C4-2B (cell line): ENCODE measurements around the gene VIT.
"Not testable (repeated sequence)": the region's sequence is repeated elsewhere in the genome, so short reads cannot be mapped to it uniquely, and the experiment has no call there.

ENCODE experiments used
- H3K27ac ChIP-seq: fragments of 450-650 bp; 2 replicates; pipeline ENCODE4 v1.5.1; 2017
- ZFX ChIP-seq: fragments of 450-650 bp; IDR thresholded peaks from 2 replicates; pipeline ENCODE4 v1.6.1; 2017
- TF ChIP-seq, protein P1 (sequence below): fragments of 450-650 bp; conservative IDR thresholded peaks from 2 replicates; pipeline ENCODE4 v1.5.1; 2017; ENCODE audit warnings: mild to moderate bottlenecking

Gene VIT

DNA sequence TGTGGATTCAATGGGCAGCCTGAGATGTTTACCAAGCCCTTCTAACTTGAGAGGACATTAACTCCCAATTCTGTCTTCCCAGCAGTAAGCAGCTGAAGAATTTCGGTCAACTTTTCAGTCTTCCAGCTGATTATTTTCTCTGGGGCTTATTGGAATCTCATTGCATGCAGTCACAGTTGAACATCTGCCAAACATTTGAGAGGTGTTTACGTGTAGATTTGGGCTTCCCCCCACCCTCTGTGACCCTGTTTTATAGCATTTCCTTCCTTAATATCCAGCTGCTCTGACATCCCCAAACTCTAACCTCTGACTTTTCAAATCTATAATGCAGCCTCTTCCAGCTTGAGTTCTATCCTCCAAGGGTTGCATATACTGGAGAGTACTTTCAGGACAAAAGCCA lies 16.5 kb upstream of the VIT start:
- H3K27ac ChIP-seq: no peak overlapping the region
- no peak for TF ChIP-seq ZFX
- TF ChIP-seq, protein P1, sequence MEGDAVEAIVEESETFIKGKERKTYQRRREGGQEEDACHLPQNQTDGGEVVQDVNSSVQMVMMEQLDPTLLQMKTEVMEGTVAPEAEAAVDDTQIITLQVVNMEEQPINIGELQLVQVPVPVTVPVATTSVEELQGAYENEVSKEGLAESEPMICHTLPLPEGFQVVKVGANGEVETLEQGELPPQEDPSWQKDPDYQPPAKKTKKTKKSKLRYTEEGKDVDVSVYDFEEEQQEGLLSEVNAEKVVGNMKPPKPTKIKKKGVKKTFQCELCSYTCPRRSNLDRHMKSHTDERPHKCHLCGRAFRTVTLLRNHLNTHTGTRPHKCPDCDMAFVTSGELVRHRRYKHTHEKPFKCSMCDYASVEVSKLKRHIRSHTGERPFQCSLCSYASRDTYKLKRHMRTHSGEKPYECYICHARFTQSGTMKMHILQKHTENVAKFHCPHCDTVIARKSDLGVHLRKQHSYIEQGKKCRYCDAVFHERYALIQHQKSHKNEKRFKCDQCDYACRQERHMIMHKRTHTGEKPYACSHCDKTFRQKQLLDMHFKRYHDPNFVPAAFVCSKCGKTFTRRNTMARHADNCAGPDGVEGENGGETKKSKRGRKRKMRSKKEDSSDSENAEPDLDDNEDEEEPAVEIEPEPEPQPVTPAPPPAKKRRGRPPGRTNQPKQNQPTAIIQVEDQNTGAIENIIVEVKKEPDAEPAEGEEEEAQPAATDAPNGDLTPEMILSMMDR: no peak

DNA sequence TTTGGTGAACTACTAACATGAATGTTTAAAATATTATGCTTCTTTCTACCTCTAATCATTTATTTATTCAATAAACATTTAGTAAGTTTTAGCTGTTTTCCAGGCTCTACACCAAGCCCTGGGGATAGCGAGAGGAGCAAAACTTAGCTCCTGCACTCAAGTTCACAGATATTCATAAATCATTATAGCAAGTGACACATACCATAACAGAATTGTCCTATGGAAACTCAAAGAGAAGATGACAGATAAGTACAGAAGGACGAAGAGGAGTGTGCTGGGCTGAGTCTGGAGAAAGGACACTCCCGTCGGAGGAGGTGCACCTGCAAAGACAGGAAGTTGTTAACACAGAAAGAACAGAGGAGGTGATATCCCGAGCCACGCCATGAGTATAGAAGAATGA lies 13.9 kb upstream of the VIT start:
- H3K27ac ChIP-seq: no peak overlapping the region
- TF ChIP-seq, protein P1: no peak
- TF ChIP-seq ZFX: no peak

GRCh38 chr2:36683002-36683401 lies 13.5 kb upstream of the VIT start:
- no peak overlapping the region for H3K27ac ChIP-seq
- TF ChIP-seq, protein P1: no peak
- no peak for TF ChIP-seq ZFX

- H3K27ac ChIP-seq: not testable (repeated sequence)
Observed at GRCh38 chr2:36688291-36688690, 8.2 kb upstream of the VIT start.

- H3K27ac ChIP-seq: not testable (repeated sequence)
Observed at GRCh38 chr2:36689013-36689412, 7.5 kb upstream of the VIT start.

- H3K27ac ChIP-seq: no peak overlapping the region
- TF ChIP-seq ZFX: no peak
- TF ChIP-seq, protein P1: no peak
Observed at GRCh38 chr2:36692121-36692520, 4.4 kb upstream of the VIT start.

DNA sequence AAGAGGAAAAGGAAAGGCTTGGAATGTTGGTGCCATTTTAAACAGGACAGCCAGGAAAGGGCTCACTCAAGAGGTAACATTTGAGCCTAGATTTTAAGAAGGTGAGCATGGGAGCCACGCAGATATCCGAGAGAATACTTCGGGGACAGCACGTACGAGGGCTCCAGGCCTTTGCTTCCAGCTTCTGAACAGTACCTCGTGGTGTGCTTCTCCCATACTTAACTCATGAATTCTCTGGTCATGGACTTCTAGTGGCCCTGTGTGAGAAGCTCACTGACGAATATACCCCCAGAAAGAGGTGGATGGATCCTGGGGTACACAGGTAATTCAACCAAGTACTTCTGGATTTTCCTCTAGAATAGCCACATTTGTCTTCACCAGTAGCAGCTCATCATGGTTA lies 2.7 kb upstream of the VIT start:
- no peak overlapping the region for H3K27ac ChIP-seq
- no peak for TF ChIP-seq ZFX
- TF ChIP-seq, protein P1: no peak

GRCh38 chr2:36695746-36696415 lies 626 bp upstream of the VIT start:
- no peak for TF ChIP-seq ZFX
- TF ChIP-seq, protein P1: peak; percentile 16; the same call in 1 of the 2 replicates
- no peak overlapping the region for H3K27ac ChIP-seq
